ENCODE results near the gene ZNF784.

ZNF784 gene

DNA sequence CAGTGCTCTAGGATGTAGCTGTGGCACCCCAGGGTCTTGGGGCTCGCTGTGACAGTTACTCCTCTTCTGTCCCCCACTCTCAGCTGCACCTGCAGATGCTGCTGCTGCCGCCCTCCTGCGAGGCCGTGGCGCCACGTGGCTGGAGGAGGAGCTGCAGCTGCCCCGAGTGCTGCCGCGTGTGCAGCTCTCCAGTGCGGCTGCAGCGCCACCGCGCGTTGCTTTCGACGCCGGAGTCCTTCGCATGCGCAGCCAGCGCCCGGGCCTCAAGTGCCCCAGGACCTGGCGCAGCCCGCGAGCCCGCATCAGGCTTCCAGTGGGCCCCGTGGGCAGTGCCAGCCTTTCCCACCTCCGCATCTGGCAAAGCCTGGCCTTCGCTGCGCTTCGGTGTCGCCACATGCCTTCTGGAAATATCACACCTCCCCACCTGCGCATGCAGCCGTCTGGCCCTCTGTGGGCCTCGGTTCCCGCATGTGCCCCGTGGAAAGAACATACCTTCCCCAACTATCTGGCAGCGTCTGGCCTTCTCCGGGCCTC lies 15.7 kb upstream of the ZNF784 start:
- Histone ChIP-seq H3K9me3 (ENCODE audit: control insufficient read depth, insufficient read depth, low read depth, low read length) (no peaks in the 10 kb centered on the region), H3K36me3 (ENCODE audit: control insufficient read depth in 2 of 2, insufficient read depth in 1 of 2, low read length in 2 of 2) (peaks cover 8 to 19% of the 10 kb centered on the region in 2 experiments; a peak in 2 of 3 replicates), H3K4me1 (ENCODE audit: control insufficient read depth, insufficient read depth, low read length) (peaks cover 32% of the 10 kb centered on the region), H3K27ac (ENCODE audit: extremely low read depth, low read depth, low read length) (peak overlapping the region; percentile 96), H3K4me3 (ENCODE audit: low read depth, low read length) (peak overlapping the region; percentile 61)
- TF ChIP-seq, protein P1, sequence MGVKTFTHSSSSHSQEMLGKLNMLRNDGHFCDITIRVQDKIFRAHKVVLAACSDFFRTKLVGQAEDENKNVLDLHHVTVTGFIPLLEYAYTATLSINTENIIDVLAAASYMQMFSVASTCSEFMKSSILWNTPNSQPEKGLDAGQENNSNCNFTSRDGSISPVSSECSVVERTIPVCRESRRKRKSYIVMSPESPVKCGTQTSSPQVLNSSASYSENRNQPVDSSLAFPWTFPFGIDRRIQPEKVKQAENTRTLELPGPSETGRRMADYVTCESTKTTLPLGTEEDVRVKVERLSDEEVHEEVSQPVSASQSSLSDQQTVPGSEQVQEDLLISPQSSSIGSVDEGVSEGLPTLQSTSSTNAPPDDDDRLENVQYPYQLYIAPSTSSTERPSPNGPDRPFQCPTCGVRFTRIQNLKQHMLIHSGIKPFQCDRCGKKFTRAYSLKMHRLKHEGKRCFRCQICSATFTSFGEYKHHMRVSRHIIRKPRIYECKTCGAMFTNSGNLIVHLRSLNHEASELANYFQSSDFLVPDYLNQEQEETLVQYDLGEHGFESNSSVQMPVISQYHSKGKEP (tag by site-specific recombination; IDR thresholded peaks at IDR 0.05): peak; percentile 90
- TF ChIP-seq HOXD13 (CRISPR knock-in tag; IDR thresholded peaks at IDR 0.05; ENCODE audit: borderline replicate concordance) (0 out of 2 replicates have a peak, but pooled peaks have one; percentile 15), SETDB1 (IDR thresholded peaks at IDR 0.05; ENCODE audit: insufficient read length, low read length) (peak; percentile 74), ZNF677 (tag by site-specific recombination; IDR thresholded peaks at IDR 0.05) (0 out of 2 replicates have a peak, but pooled peaks have one; percentile 5)
- TF ChIP-seq, protein P2, sequence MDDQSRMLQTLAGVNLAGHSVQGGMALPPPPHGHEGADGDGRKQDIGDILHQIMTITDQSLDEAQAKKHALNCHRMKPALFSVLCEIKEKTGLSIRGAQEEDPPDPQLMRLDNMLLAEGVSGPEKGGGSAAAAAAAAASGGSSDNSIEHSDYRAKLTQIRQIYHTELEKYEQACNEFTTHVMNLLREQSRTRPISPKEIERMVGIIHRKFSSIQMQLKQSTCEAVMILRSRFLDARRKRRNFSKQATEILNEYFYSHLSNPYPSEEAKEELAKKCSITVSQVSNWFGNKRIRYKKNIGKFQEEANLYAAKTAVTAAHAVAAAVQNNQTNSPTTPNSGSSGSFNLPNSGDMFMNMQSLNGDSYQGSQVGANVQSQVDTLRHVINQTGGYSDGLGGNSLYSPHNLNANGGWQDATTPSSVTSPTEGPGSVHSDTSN (CRISPR knock-in tag; IDR thresholded peaks at IDR 0.05): no peak
- TF ChIP-seq, protein P3, sequence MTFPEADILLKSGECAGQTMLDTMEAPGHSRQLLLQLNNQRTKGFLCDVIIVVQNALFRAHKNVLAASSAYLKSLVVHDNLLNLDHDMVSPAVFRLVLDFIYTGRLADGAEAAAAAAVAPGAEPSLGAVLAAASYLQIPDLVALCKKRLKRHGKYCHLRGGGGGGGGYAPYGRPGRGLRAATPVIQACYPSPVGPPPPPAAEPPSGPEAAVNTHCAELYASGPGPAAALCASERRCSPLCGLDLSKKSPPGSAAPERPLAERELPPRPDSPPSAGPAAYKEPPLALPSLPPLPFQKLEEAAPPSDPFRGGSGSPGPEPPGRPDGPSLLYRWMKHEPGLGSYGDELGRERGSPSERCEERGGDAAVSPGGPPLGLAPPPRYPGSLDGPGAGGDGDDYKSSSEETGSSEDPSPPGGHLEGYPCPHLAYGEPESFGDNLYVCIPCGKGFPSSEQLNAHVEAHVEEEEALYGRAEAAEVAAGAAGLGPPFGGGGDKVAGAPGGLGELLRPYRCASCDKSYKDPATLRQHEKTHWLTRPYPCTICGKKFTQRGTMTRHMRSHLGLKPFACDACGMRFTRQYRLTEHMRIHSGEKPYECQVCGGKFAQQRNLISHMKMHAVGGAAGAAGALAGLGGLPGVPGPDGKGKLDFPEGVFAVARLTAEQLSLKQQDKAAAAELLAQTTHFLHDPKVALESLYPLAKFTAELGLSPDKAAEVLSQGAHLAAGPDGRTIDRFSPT (tag by site-specific recombination; IDR thresholded peaks at IDR 0.05): peak; percentile 40; the same call in 1 of the 2 replicates
- ChIA-PET POLR2A (interaction anchor here (1.0 kb wide), 1 partner anchor 178 kb away, joined by 3 read pairs; the partner anchor contains the start of gene ISOC2), CTCF (interaction anchor here (1.0 to 1.3 kb wide), 2 partner anchors 14 to 16 kb away, joined by 4 to 8 read pairs; partner anchors contain the start of gene ZNF784)

DNA sequence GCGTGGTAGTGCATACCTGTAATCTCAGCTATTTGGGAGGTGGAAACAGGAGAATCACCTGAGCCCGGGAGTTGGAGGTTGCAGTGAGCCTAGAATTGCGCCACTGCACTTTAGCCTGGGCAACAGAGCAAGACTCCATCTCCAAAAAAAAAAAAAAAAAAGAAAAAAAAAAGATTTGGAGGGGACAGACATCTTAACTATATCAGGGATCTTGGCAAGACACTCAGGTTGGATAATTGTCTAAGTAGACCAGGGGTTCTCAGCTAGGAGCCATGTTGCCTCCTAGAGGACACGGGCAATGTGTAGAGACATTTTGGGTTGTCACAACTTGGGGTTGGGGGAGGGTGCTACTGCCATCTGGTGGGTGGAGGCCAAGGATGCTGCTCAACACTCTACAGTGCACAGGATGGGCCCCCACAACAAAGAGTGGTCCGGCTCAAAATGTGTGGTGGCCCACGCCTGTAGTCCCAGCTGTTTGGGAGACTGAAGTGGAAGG lies 14.5 kb upstream of the ZNF784 start:
- H3K27ac ChIP-seq (ENCODE audit: extremely low read depth, low read depth, low read length): no peak overlapping the region
- H3K4me1 ChIP-seq (ENCODE audit: control insufficient read depth, insufficient read depth, low read length): peaks cover 28% of the 10 kb centered on the region
- POLR2A ChIA-PET: interaction anchor here (0.6 to 1.6 kb wide), 4 partner anchors 15 to 498 kb away, joined by 3 to 5 read pairs (median 3); partner anchors contain the start of genes U2AF2 and ZNF784
- peaks cover 5 to 11% of the 10 kb centered on the region in 2 experiments; a peak in 2 of 3 replicates for H3K36me3 ChIP-seq (ENCODE audit: control insufficient read depth in 2 of 2, insufficient read depth in 1 of 2, low read length in 2 of 2)
- CTCF ChIA-PET: interaction anchor here (0.5 to 2.6 kb wide), 10 partner anchors 9 to 957 kb away, joined by 3 to 12 read pairs (median 4); partner anchors contain the start of genes CCDC106, ISOC2, U2AF2 and ZNF784
- no peaks in the 10 kb centered on the region for H3K9me3 ChIP-seq (ENCODE audit: control insufficient read depth, insufficient read depth, low read depth, low read length)
- no peak overlapping the region for H3K4me3 ChIP-seq (ENCODE audit: low read depth, low read length)
- TF ChIP-seq, protein P2 (CRISPR knock-in tag; IDR thresholded peaks at IDR 0.05): no peak
- TF ChIP-seq ZNF121 (tag by site-specific recombination; IDR thresholded peaks at IDR 0.05) (peak; percentile 73; the same call in 1 of the 2 replicates), ZSCAN30 (tag by site-specific recombination; IDR thresholded peaks at IDR 0.05) (peak; percentile 31; the same call in 1 of the 2 replicates), ZNF138 (tag by site-specific recombination; IDR thresholded peaks at IDR 0.05; ENCODE audit: borderline replicate concordance) (no peak), ZNF561 (tag by site-specific recombination; IDR thresholded peaks at IDR 0.05; ENCODE audit: borderline replicate concordance) (0 out of 2 replicates have a peak, but pooled peaks have one; percentile 48), ZBTB20 (tag by site-specific recombination; IDR thresholded peaks at IDR 0.05) (peak; percentile 73; the same call in 1 of the 2 replicates), MYNN (tag by site-specific recombination; IDR thresholded peaks at IDR 0.05; ENCODE audit: borderline replicate concordance) (no peak), ZNF146 (tag by site-specific recombination; IDR thresholded peaks at IDR 0.05) (no peak), ZNF549 (tag by site-specific recombination; IDR thresholded peaks at IDR 0.05) (no peak), ZNF658 (tag by site-specific recombination; IDR thresholded peaks at IDR 0.05) (no peak)
- TF ChIP-seq, protein P4, sequence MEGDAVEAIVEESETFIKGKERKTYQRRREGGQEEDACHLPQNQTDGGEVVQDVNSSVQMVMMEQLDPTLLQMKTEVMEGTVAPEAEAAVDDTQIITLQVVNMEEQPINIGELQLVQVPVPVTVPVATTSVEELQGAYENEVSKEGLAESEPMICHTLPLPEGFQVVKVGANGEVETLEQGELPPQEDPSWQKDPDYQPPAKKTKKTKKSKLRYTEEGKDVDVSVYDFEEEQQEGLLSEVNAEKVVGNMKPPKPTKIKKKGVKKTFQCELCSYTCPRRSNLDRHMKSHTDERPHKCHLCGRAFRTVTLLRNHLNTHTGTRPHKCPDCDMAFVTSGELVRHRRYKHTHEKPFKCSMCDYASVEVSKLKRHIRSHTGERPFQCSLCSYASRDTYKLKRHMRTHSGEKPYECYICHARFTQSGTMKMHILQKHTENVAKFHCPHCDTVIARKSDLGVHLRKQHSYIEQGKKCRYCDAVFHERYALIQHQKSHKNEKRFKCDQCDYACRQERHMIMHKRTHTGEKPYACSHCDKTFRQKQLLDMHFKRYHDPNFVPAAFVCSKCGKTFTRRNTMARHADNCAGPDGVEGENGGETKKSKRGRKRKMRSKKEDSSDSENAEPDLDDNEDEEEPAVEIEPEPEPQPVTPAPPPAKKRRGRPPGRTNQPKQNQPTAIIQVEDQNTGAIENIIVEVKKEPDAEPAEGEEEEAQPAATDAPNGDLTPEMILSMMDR (tag by site-specific recombination; IDR thresholded peaks at IDR 0.05): peak; percentile 88
- TF ChIP-seq, protein P5, sequence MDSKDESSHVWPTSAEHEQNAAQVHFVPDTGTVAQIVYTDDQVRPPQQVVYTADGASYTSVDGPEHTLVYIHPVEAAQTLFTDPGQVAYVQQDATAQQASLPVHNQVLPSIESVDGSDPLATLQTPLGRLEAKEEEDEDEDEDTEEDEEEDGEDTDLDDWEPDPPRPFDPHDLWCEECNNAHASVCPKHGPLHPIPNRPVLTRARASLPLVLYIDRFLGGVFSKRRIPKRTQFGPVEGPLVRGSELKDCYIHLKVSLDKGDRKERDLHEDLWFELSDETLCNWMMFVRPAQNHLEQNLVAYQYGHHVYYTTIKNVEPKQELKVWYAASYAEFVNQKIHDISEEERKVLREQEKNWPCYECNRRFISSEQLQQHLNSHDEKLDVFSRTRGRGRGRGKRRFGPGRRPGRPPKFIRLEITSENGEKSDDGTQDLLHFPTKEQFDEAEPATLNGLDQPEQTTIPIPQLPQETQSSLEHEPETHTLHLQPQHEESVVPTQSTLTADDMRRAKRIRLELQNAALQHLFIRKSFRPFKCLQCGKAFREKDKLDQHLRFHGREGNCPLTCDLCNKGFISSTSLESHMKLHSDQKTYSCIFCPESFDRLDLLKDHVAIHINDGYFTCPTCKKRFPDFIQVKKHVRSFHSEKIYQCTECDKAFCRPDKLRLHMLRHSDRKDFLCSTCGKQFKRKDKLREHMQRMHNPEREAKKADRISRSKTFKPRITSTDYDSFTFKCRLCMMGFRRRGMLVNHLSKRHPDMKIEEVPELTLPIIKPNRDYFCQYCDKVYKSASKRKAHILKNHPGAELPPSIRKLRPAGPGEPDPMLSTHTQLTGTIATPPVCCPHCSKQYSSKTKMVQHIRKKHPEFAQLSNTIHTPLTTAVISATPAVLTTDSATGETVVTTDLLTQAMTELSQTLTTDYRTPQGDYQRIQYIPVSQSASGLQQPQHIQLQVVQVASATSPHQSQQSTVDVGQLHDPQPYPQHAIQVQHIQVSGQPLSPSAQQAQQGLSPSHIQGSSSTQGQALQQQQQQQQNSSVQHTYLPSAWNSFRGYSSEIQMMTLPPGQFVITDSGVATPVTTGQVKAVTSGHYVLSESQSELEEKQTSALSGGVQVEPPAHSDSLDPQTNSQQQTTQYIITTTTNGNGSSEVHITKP (tag by site-specific recombination; IDR thresholded peaks at IDR 0.05): peak; percentile 99
- TF ChIP-seq, protein P6, sequence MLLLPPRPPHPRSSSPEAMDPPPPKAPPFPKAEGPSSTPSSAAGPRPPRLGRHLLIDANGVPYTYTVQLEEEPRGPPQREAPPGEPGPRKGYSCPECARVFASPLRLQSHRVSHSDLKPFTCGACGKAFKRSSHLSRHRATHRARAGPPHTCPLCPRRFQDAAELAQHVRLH (tag by site-specific recombination; IDR thresholded peaks at IDR 0.05): peak; percentile 76; the same call in 1 of the 2 replicates
